HepG2 (cell line): Measurements from ENCODE around the gene TARP.

ENCODE experiments used
- ADNP ChIP-seq: sonication (generic); formaldehyde crosslinking; IDR thresholded peaks from 2 replicates; pipeline ENCODE4 v1.4.0; 2020; ENCODE audit warnings: missing genetic modification reagents
- EP300 ChIP-seq, 3 experiments: sonication (generic) in 1 of 3; formaldehyde crosslinking in 1 of 3; IDR thresholded peaks; 2 replicates each; pipeline versions ENCODE4 v1.5.1 to v1.6.1; 2011 to 2020; ENCODE audit warnings: low read depth in 2 of 3, low read length in 2 of 3, borderline replicate concordance in 1 of 3, improper control_type of control experiment in 1 of 3, mild to moderate bottlenecking in 1 of 3, missing genetic modification reagents in 1 of 3, moderate library complexity in 1 of 3
- ETV6 ChIP-seq: sonication (generic); formaldehyde crosslinking; conservative IDR thresholded peaks from 2 replicates; pipeline ENCODE4 v1.4.0; 2020; ENCODE audit warnings: missing genetic modification reagents
- HDAC1 ChIP-seq: sonication (generic); formaldehyde crosslinking; IDR thresholded peaks from 2 replicates; pipeline ENCODE4 v1.5.1; 2020; ENCODE audit warnings: mild to moderate bottlenecking, missing genetic modification reagents
- JUND ChIP-seq: sonication (generic); formaldehyde crosslinking; IDR thresholded peaks from 2 replicates; pipeline ENCODE4 v1.8.0; 2022; ENCODE audit warnings: mild to moderate bottlenecking, missing genetic modification reagents
- MATR3 ChIP-seq: sonication (generic); formaldehyde crosslinking; IDR thresholded peaks from 2 replicates; pipeline ENCODE4 v1.4.0; 2020; ENCODE audit warnings: missing genetic modification reagents
- RNF2 ChIP-seq: fragments of 450-650 bp; conservative IDR thresholded peaks from 2 replicates; pipeline ENCODE4 v1.6.1; 2016; ENCODE audit warnings: low read depth
- STAG1 ChIP-seq: sonication (generic); formaldehyde crosslinking; IDR thresholded peaks from 2 replicates; pipeline ENCODE4 v1.4.0; 2020; ENCODE audit warnings: missing genetic modification reagents
- TMF1 ChIP-seq: sonication (generic); formaldehyde crosslinking; IDR thresholded peaks from 2 replicates; pipeline ENCODE4 v1.8.1; 2022; ENCODE audit warnings: low read depth, missing genetic modification reagents
- YEATS4 ChIP-seq: sonication (generic); formaldehyde crosslinking; IDR thresholded peaks from 2 replicates; pipeline ENCODE4 v1.4.0; 2020; ENCODE audit warnings: missing genetic modification reagents, borderline replicate concordance
- ZNF260 ChIP-seq: sonication (generic); formaldehyde crosslinking; IDR thresholded peaks from 2 replicates; pipeline ENCODE4 v1.4.0; 2020; ENCODE audit warnings: missing genetic modification reagents, low read depth, mild to moderate bottlenecking, borderline replicate concordance
- ZNF564 ChIP-seq: sonication (generic); formaldehyde crosslinking; IDR thresholded peaks from 2 replicates; pipeline ENCODE4 v1.8.1; 2023; ENCODE audit warnings: mild to moderate bottlenecking, missing genetic modification reagents
- ZNF850 ChIP-seq: sonication (generic); formaldehyde crosslinking; conservative IDR thresholded peaks from 2 replicates; pipeline ENCODE4 v1.9.0; 2021; ENCODE audit warnings: mild to moderate bottlenecking, missing genetic modification reagents
- TF ChIP-seq, protein P1 (sequence below): sonication (generic); formaldehyde crosslinking; IDR thresholded peaks from 2 replicates; pipeline ENCODE4 v1.5.0; 2020; ENCODE audit warnings: mild to moderate bottlenecking, missing genetic modification reagents, moderate library complexity
- TF ChIP-seq, protein P2 (sequence below): sonication (generic); formaldehyde crosslinking; IDR thresholded peaks from 2 replicates; pipeline ENCODE4 v1.9.0; 2021; ENCODE audit warnings: mild to moderate bottlenecking, missing genetic modification reagents
- TF ChIP-seq, protein P3 (sequence below): IDR thresholded peaks from 2 replicates; pipeline ENCODE4 v1.6.1; 2012; ENCODE audit warnings: low read depth, low read length, improper control_type of control experiment
- TF ChIP-seq, protein P4 (sequence below): sonication (generic); formaldehyde crosslinking; IDR thresholded peaks from 2 replicates; pipeline ENCODE4 v1.9.0; 2021; ENCODE audit warnings: missing genetic modification reagents, mild to moderate bottlenecking, borderline replicate concordance

Gene TARP

DNA sequence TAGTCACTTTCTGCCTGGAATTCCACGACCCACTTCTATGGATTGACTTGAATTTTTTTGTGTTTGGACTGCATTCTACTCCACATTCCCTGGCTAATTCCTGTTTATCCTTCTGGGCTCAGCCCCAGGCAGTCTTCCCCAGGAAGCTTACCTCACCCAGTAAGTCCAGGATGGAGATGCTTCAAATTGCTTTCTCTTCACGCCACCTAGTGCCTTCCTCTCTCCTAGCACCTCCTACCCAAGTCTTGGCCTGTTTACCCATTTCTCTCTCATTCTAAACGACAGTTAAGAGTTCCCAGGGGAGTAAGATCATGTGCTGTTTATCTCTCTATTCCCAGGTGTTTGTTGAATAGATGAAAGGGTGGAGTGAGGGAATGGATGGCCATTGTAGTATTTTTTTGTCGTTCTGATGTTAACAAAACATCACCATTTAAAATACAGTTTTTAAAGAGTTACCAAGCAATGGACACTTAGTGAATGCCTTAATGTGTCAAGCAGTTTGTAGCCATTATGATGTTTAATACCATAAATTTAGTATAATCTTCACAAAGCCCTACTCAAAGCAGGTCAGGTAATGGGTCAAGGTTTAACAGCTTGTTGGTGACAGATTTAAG is 45.5 kb upstream of the TARP start (continued):
- TF ChIP-seq EP300 (IDR thresholded peaks at IDR 0.05; ENCODE audit: low read depth in 2 of 2, low read length in 2 of 2): no peak
- no peak for TF ChIP-seq EP300 (CRISPR knock-in tag; IDR thresholded peaks at IDR 0.05; ENCODE audit: borderline replicate concordance)
- no peak for TF ChIP-seq ZNF564 (CRISPR knock-in tag)
- TF ChIP-seq JUND (CRISPR knock-in tag): no peak
- TF ChIP-seq, protein P1, sequence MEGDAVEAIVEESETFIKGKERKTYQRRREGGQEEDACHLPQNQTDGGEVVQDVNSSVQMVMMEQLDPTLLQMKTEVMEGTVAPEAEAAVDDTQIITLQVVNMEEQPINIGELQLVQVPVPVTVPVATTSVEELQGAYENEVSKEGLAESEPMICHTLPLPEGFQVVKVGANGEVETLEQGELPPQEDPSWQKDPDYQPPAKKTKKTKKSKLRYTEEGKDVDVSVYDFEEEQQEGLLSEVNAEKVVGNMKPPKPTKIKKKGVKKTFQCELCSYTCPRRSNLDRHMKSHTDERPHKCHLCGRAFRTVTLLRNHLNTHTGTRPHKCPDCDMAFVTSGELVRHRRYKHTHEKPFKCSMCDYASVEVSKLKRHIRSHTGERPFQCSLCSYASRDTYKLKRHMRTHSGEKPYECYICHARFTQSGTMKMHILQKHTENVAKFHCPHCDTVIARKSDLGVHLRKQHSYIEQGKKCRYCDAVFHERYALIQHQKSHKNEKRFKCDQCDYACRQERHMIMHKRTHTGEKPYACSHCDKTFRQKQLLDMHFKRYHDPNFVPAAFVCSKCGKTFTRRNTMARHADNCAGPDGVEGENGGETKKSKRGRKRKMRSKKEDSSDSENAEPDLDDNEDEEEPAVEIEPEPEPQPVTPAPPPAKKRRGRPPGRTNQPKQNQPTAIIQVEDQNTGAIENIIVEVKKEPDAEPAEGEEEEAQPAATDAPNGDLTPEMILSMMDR (CRISPR knock-in tag): peak; percentile 57
- TF ChIP-seq YEATS4: no peak
- TF ChIP-seq, protein P2, sequence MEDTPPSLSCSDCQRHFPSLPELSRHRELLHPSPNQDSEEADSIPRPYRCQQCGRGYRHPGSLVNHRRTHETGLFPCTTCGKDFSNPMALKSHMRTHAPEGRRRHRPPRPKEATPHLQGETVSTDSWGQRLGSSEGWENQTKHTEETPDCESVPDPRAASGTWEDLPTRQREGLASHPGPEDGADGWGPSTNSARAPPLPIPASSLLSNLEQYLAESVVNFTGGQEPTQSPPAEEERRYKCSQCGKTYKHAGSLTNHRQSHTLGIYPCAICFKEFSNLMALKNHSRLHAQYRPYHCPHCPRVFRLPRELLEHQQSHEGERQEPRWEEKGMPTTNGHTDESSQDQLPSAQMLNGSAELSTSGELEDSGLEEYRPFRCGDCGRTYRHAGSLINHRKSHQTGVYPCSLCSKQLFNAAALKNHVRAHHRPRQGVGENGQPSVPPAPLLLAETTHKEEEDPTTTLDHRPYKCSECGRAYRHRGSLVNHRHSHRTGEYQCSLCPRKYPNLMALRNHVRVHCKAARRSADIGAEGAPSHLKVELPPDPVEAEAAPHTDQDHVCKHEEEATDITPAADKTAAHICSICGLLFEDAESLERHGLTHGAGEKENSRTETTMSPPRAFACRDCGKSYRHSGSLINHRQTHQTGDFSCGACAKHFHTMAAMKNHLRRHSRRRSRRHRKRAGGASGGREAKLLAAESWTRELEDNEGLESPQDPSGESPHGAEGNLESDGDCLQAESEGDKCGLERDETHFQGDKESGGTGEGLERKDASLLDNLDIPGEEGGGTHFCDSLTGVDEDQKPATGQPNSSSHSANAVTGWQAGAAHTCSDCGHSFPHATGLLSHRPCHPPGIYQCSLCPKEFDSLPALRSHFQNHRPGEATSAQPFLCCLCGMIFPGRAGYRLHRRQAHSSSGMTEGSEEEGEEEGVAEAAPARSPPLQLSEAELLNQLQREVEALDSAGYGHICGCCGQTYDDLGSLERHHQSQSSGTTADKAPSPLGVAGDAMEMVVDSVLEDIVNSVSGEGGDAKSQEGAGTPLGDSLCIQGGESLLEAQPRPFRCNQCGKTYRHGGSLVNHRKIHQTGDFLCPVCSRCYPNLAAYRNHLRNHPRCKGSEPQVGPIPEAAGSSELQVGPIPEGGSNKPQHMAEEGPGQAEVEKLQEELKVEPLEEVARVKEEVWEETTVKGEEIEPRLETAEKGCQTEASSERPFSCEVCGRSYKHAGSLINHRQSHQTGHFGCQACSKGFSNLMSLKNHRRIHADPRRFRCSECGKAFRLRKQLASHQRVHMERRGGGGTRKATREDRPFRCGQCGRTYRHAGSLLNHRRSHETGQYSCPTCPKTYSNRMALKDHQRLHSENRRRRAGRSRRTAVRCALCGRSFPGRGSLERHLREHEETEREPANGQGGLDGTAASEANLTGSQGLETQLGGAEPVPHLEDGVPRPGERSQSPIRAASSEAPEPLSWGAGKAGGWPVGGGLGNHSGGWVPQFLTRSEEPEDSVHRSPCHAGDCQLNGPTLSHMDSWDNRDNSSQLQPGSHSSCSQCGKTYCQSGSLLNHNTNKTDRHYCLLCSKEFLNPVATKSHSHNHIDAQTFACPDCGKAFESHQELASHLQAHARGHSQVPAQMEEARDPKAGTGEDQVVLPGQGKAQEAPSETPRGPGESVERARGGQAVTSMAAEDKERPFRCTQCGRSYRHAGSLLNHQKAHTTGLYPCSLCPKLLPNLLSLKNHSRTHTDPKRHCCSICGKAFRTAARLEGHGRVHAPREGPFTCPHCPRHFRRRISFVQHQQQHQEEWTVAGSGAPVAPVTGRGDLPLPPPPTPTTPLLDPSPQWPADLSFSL (CRISPR knock-in tag): no peak
- TF ChIP-seq TMF1: no peak
- TF ChIP-seq, protein P3, sequence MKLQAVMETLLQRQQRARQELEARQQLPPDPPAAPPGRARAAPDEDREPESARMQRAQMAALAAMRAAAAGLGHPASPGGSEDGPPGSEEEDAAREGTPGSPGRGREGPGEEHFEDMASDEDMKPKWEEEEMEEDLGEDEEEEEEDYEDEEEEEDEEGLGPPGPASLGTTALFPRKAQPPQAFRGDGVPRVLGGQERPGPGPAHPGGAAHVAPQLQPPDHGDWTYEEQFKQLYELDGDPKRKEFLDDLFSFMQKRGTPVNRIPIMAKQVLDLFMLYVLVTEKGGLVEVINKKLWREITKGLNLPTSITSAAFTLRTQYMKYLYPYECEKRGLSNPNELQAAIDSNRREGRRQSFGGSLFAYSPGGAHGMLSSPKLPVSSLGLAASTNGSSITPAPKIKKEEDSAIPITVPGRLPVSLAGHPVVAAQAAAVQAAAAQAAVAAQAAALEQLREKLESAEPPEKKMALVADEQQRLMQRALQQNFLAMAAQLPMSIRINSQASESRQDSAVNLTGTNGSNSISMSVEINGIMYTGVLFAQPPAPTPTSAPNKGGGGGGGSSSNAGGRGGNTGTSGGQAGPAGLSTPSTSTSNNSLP: no peak
- peak; percentile 67 for TF ChIP-seq STAG1 (CRISPR knock-in tag)
- TF ChIP-seq, protein P4, sequence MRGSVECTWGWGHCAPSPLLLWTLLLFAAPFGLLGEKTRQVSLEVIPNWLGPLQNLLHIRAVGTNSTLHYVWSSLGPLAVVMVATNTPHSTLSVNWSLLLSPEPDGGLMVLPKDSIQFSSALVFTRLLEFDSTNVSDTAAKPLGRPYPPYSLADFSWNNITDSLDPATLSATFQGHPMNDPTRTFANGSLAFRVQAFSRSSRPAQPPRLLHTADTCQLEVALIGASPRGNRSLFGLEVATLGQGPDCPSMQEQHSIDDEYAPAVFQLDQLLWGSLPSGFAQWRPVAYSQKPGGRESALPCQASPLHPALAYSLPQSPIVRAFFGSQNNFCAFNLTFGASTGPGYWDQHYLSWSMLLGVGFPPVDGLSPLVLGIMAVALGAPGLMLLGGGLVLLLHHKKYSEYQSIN (CRISPR knock-in tag): no peak
- TF ChIP-seq ZNF850 (CRISPR knock-in tag): no peak
- TF ChIP-seq ADNP (CRISPR knock-in tag): no peak
- TF ChIP-seq ETV6 (CRISPR knock-in tag): no peak
- TF ChIP-seq MATR3 (CRISPR knock-in tag): no peak
- no peak for TF ChIP-seq RNF2
- no peak for TF ChIP-seq ZNF260 (CRISPR knock-in tag)
- no peak for TF ChIP-seq HDAC1 (CRISPR knock-in tag)
